ENCODE data around the gene KRTAP16-1.
"Not testable (repeated sequence)": the region's sequence is repeated elsewhere in the genome, so short reads cannot be mapped to it uniquely, and the experiment has no call there.

KRTAP16-1 gene

DNA sequence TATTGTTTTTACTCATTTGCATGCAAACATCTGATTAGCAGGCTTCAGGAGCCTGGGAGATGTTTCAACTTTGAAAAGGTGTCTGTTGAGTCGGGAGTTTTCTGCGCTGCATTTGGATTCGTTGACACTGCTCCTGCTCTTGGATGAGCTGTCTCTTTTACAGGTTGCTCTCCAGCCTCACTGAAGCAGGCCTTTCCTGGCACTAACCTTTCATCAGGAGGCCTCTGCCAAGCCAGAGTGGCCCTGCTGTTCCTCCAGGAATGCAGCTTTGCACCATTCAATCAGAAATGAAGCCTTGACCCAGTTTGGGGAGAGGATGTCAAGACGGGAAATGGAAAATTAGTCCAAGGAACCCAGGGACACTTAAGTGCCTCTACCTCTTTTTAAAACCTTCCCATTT, 6.1 kb downstream of the KRTAP16-1 start:
- DNase-seq (ENCODE audit: low read depth, low spot score) = no peak

GRCh38 chr17:41301916-41302901, 6.9 kb downstream of the KRTAP16-1 start, which contains the start of gene KRTAP29-1:
KRTAP29-1 (minus strand) TSS chr17:41302851; CDS start chr17:41302851, 0 bp downstream.
- DNase-seq (ENCODE audit: low read depth, low spot score) = no peak

GRCh38 chr17:41301204-41301790, 7.8 kb downstream of the KRTAP16-1 start:
- no peak for DNase-seq (ENCODE audit: low read depth, low spot score)

DNA sequence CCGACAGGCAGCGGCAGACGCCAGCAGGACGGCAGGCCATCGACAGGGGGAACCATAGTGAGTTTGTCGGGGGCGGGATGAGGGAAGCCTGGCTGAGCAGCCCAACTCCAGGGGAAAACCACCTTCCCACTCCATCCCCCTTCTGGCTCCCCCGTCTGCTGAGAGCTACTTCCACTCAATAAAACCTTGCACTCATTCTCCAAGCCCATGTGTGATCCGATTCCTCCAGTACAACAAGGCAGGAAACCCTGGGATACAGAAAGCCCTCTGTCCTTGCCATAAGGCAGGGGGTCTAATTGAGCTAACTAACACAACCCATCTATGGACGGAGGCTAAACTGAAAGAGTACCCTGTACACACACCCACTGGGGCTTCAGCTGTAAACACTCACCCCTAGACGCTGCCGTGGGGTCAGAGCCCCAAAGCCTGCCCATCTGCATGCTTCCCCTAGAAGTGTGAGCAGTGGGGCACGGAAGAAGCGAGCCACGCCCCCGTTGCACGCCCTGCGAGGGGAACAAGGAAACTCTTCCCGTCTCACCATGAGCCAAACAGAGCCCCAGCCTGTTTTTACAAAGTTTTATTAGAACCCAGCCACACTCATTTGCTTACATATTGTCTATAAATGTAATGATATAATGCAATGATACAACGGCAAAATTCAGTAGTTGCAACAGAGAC, 10.5 kb downstream of the KRTAP16-1 start:
- DNase-seq (ENCODE audit: low read depth, low spot score) = no peak

- no peak for DNase-seq (ENCODE audit: low read depth, low spot score)
Measured at GRCh38 chr17:41296846-41297245, 12.3 kb downstream of the KRTAP16-1 start.

- DNase-seq (ENCODE audit: low read depth, low spot score) = no peak
Measured at GRCh38 chr17:41294016-41294415, 15.1 kb downstream of the KRTAP16-1 start.

DNA sequence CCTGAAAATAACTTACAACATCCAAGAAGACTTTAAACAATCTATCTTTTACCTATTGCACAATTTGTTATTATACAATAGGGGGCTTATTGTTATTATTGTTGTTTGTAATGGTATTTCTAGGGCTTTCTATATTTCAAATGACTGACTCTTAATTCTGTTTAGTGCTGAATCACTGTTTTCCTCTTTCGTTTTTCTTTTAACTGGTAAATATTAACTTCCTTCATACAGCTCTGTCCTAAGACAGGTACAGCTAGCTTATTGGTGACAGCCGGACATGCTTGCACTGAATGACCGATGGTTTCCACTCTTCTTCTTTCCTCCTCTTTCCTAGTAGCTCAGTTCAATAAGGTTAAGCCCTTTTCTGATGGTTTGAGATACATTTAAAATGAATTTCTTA, 22.1 kb downstream of the KRTAP16-1 start:
- DNase-seq (ENCODE audit: low read depth, low spot score) = no peak

DNA sequence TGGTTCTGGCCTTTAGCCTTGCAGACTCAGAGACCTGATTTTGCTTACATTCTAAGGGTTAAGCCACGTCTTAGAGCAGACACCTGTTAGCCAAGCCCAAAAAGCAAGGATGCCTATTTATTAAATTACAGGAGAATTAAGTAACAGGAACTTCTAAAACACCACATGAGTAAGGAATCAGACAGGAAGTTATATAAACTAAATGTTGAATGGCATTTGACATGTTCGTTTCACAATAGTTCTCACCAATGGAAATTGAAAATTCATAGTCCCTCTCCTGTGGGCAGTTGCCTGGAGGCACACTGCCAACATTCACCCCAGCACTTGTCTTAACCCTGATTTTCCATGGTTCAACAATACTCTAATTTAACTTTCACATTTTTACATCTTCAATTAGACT, 24.6 kb downstream of the KRTAP16-1 start:
- DNase-seq (ENCODE audit: low read depth, low spot score) = no peak

DNA sequence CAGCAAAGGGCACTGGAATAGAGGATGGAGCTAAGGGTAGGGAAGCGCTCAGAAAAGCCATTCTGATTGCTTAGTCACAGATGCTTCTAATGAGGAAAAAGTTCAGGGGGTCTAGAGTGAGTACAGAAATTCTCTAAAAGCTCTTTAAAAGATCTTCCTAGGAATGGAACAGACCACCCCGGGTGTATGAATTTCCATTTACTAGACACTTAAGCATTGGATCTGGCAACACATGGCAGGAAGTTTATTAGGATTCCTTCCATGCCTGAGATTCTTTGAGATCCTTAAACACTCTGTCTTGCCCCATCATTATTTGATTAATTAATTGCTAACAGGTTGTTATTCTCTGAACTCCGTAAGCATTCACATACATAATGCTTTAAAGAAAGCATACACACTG, 25.1 kb downstream of the KRTAP16-1 start:
- no peak for DNase-seq (ENCODE audit: low read depth, low spot score)

- no peak for DNase-seq (ENCODE audit: low read depth, low spot score)
Measured at GRCh38 chr17:41278176-41278955, 30.7 kb downstream of the KRTAP16-1 start.

- not testable (repeated sequence) for DNase-seq (ENCODE audit: low read depth, low spot score)
Measured at GRCh38 chr17:41275648-41276190, 33.4 kb downstream of the KRTAP16-1 start, which contains the start of gene KRTAP9-7. KRTAP9-7 (plus strand) TSS chr17:41275698; CDS start chr17:41275698, 0 bp downstream.

DNA sequence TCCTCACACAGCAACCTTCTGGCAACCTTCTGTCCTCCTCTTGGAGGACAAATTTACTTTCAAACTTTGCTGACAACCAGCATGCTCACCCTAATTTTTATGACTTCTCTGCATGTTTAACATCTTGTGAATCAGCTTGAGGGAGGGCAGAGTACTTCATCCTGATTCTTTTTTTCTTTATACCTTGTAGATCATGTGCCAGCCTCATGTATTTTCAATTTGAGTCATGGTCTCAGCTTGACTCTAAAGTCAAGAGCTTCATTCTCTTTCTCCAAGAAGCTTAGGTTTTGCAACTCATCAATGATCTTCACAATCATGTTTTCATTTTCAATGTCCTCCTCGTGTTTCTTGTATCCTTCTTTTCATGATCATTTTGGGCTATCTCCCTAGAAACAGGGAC, 37.3 kb downstream of the KRTAP16-1 start:
- DNase-seq (ENCODE audit: low read depth, low spot score) = no peak

DNA sequence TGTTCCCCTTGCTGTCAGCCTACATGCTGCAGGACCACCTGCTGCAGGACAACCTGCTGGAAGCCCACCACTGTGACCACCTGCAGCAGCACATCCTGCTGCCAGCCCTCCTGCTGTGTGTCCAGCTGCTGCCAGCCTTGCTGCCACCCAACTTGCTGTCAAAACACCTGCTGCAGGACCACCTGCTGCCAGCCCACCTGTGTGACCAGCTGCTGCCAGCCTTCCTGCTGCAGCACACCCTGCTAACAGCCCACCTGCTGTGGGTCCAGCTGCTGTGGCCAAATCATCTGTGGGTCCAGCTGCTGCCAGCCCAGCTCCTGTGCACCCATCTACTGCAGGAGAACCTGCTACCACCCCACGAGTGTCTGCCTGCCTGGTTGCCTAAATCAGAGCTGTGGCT, 37.8 kb downstream of the KRTAP16-1 start:
- DNase-seq (ENCODE audit: low read depth, low spot score) = not testable (repeated sequence)

DNA sequence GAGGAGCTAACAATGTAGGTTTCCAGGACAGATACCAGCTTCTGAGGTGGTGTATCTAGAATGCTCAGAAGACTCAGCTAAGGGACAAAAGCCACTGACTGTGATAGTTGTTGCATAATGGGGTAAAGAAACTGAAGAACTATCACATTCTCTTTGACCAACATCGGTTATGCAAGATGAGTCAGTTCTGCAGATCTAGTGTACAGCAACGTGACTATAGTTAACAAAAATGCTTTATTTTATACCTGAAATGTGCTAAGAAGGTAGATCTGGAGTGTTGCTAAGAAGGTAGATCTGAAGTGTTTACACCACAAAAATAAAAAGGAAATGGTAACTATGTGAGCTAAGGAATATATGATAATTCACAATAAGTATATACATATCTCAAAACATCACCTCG, 41.4 kb downstream of the KRTAP16-1 start:
- no peak for DNase-seq (ENCODE audit: low read depth, low spot score)

GRCh38 chr17:41265078-41265477, 44.0 kb downstream of the KRTAP16-1 start, which contains the start of gene KRTAP9-6:
KRTAP9-6 (plus strand) TSS chr17:41265378; CDS start chr17:41265378, 0 bp downstream.
- no peak for DNase-seq (ENCODE audit: low read depth, low spot score)

GRCh38 chr17:41264599-41264998, 44.5 kb downstream of the KRTAP16-1 start:
- no peak for DNase-seq (ENCODE audit: low read depth, low spot score)

GRCh38 chr17:41263212-41263611, 45.9 kb downstream of the KRTAP16-1 start:
- no peak for DNase-seq (ENCODE audit: low read depth, low spot score)

DNA sequence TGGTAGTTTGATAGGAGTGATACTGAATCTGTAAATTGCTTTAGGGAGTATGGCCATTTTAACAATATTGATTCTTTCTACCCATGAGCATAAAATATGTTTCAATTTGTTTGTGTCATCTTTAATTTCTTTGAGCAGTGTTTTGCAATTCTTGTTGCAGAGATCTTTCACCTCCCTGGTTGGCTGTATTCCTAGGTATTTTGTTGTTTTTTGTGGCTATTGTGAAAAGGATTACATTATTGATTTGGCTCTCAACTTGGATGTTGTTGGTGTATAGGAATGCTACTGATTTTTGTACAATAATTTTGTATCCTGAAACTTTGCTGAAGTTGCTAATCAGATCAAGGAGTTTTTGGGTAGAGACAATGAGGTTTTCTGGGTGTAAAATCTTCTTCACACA, 50.7 kb downstream of the KRTAP16-1 start:
- DNase-seq (ENCODE audit: low read depth, low spot score) = no peak

All from activated CD4-positive, CD25-positive, alpha-beta regulatory T cell treated with anti-CD3 and anti-CD28 coated beads, Interleukin-2, amount 50 U/mL, for 16 hours (primary cell).